A549 treated with ZK216348 at 1 μM for 4 hours (cell line): ENCODE data around the gene LGALS4. TPM values are rescaled to one million over a fixed set of nuclear protein-coding genes. Genes with fewer than 3 reads are reported as not detected.

Experiments used
- total RNA-seq: library from RNA; stranded (reverse); fragments of 200-300 nt; extraction: Qiagen RNA extraction; gene quantifications from 5 replicates; pipeline ENCODE4 v1.2.3, GENCODE V29; 2022; ENCODE audit warnings: low read depth

LGALS4 gene
- 0.48 to 1.7 TPM (median 1.2 TPM) in 5 replicates for total RNA-seq

GRCh38 chr19:38812841-38813320 is at the start of gene LGALS4:
LGALS4 (minus strand) TSS chr19:38812945; CDS start chr19:38812886, 59 bp downstream.

GRCh38 chr19:38849860-38850435 is 37.2 kb upstream of the LGALS4 start, which contains the start of gene HNRNPL:
HNRNPL (minus strand) TSS chr19:38849986; CDS start chr19:38849966, 20 bp downstream.

GRCh38 chr19:38788478-38789243 is 24.1 kb downstream of the LGALS4 start, which contains the start of gene LGALS7B:
LGALS7B (plus strand) TSS chr19:38789200; CDS start chr19:38789227, 27 bp downstream.

GRCh38 chr19:38773469-38774177 is 39.1 kb downstream of the LGALS4 start, which contains the start of gene LGALS7:
LGALS7 (minus strand) TSS chr19:38773517; CDS start chr19:38773492, 25 bp downstream.

Other genes starting within 250 kb of the LGALS4 start
- 0.28 to 1.3 TPM (median 0.75 TPM) in 5 replicates for gene MAP4K1, start 195.0 kb downstream of the LGALS4 start, total RNA-seq
- 691 to 913 TPM (median 708 TPM) in 5 replicates for gene EIF3K, start 193.8 kb downstream of the LGALS4 start, total RNA-seq
- 958 to 1,261 TPM (median 1,171 TPM) in 5 replicates for gene ACTN4, start 165.3 kb downstream of the LGALS4 start, total RNA-seq
- 4.7 to 6.8 TPM (median 6.0 TPM) in 5 replicates for gene CAPN12, start 68.5 kb downstream of the LGALS4 start, total RNA-seq
- gene LGALS7, start 39.4 kb downstream of the LGALS4 start, total RNA-seq, result 0.73 to 0.97 TPM (median 0.78 TPM) in 3 of 5 replicates, not detected in the others
- not detected in 5 replicates for gene LGALS7B, start 23.7 kb downstream of the LGALS4 start, total RNA-seq
- gene ECH1, start 18.8 kb upstream of the LGALS4 start, total RNA-seq, result 273 to 379 TPM (median 296 TPM) in 5 replicates
- gene HNRNPL, start 37.0 kb upstream of the LGALS4 start, total RNA-seq, result 295 to 373 TPM (median 340 TPM) in 5 replicates
- 2.2 to 4.9 TPM (median 3.0 TPM) in 5 replicates for gene RINL, start 65.3 kb upstream of the LGALS4 start, total RNA-seq
- 26.5 to 39.2 TPM (median 37.4 TPM) in 5 replicates for gene SIRT2, start 86.7 kb upstream of the LGALS4 start, total RNA-seq
- 49.2 to 111 TPM (median 99.2 TPM) in 5 replicates for gene NFKBIB, start 87.0 kb upstream of the LGALS4 start, total RNA-seq
- gene CCER2, start 99.2 kb upstream of the LGALS4 start, total RNA-seq, result 0.27 to 1.0 TPM (median 0.95 TPM) in 5 replicates
- gene SARS2, start 117.8 kb upstream of the LGALS4 start, total RNA-seq, result 48.7 to 60.6 TPM (median 54.6 TPM) in 5 replicates
- gene MRPS12, start 118.0 kb upstream of the LGALS4 start, total RNA-seq, result 156 to 292 TPM (median 268 TPM) in 5 replicates
- gene FBXO17, start 162.8 kb upstream of the LGALS4 start, total RNA-seq, result 60.0 to 90.4 TPM (median 86.0 TPM) in 5 replicates
- gene FBXO27, start 219.6 kb upstream of the LGALS4 start, total RNA-seq, result 2.7 to 7.5 TPM (median 4.6 TPM) in 5 replicates